Uterus (tissue), 2 donors: ENCODE results near the gene MALAT1.
"Not testable (repeated sequence)": the region's sequence is repeated elsewhere in the genome, so short reads cannot be mapped to it uniquely, and the experiment has no call there.

Source experiments
- POLR2A ChIP-seq, 2 donors: fragments of 450-650 bp; IDR thresholded peaks; one replicate each; pipeline ENCODE4 v1.6.1; 2016; ENCODE audit warnings: antibody characterized with exemption in 2 of 2, mild to moderate bottlenecking in 1 of 2, moderate library complexity in 1 of 2
- TF ChIP-seq, protein P1 (sequence below), 4 experiments: fragments of 200-600 bp in 2 of 4; fragments of 450-650 bp in 2 of 4; sonication (generic) in 2 of 4; IDR thresholded peaks; one replicate each; pipeline ENCODE4 v1.5.1; 2016 to 2019; ENCODE audit warnings: antibody characterized with exemption in 4 of 4, mild to moderate bottlenecking in 2 of 4, moderate library complexity in 1 of 4

GRCh38 chr11:65522718-65523630 lies 24.1 kb downstream of the MALAT1 start:
- TF ChIP-seq POLR2A (IDR thresholded peaks at IDR 0.05) = not testable (repeated sequence)
- TF ChIP-seq, protein P1, sequence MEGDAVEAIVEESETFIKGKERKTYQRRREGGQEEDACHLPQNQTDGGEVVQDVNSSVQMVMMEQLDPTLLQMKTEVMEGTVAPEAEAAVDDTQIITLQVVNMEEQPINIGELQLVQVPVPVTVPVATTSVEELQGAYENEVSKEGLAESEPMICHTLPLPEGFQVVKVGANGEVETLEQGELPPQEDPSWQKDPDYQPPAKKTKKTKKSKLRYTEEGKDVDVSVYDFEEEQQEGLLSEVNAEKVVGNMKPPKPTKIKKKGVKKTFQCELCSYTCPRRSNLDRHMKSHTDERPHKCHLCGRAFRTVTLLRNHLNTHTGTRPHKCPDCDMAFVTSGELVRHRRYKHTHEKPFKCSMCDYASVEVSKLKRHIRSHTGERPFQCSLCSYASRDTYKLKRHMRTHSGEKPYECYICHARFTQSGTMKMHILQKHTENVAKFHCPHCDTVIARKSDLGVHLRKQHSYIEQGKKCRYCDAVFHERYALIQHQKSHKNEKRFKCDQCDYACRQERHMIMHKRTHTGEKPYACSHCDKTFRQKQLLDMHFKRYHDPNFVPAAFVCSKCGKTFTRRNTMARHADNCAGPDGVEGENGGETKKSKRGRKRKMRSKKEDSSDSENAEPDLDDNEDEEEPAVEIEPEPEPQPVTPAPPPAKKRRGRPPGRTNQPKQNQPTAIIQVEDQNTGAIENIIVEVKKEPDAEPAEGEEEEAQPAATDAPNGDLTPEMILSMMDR (IDR thresholded peaks at IDR 0.05) = not testable (repeated sequence)
